Gastroesophageal sphincter (tissue), 3 donors: ENCODE results near the gene EMID1.

Source experiments
- POLR2A ChIP-seq, 2 donors: fragments of 450-650 bp; IDR thresholded peaks; one replicate each; pipeline ENCODE4 v1.6.1; 2017; ENCODE audit warnings: antibody characterized with exemption in 2 of 2, mild to moderate bottlenecking in 2 of 2, moderate library complexity in 1 of 2
- TF ChIP-seq, protein P1 (sequence below), 4 experiments: fragments of 200-600 bp in 2 of 4; fragments of 450-650 bp in 2 of 4; sonication (generic) in 1 of 4; IDR thresholded peaks; one replicate each; pipeline ENCODE4 v1.5.1; 2017 to 2019; ENCODE audit warnings: antibody characterized with exemption in 4 of 4, mild to moderate bottlenecking in 2 of 4, moderate library complexity in 2 of 4

GRCh38 chr22:29305836-29306174 lies 100.1 kb downstream of the EMID1 start:
- no peak for TF ChIP-seq POLR2A (IDR thresholded peaks at IDR 0.05)
- TF ChIP-seq, protein P1, sequence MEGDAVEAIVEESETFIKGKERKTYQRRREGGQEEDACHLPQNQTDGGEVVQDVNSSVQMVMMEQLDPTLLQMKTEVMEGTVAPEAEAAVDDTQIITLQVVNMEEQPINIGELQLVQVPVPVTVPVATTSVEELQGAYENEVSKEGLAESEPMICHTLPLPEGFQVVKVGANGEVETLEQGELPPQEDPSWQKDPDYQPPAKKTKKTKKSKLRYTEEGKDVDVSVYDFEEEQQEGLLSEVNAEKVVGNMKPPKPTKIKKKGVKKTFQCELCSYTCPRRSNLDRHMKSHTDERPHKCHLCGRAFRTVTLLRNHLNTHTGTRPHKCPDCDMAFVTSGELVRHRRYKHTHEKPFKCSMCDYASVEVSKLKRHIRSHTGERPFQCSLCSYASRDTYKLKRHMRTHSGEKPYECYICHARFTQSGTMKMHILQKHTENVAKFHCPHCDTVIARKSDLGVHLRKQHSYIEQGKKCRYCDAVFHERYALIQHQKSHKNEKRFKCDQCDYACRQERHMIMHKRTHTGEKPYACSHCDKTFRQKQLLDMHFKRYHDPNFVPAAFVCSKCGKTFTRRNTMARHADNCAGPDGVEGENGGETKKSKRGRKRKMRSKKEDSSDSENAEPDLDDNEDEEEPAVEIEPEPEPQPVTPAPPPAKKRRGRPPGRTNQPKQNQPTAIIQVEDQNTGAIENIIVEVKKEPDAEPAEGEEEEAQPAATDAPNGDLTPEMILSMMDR (IDR thresholded peaks at IDR 0.05), result no peak
